Panc1 (cell line): Measurements from ENCODE around the gene CDH13. TPM values are rescaled to one million over a fixed set of nuclear protein-coding genes. Genes with fewer than 3 reads are reported as not detected.

Experiments
- ATAC-seq: fragments of 200-7000 bp; cut with Tn5 transposase; 2 replicates; pipeline ENCODE4 v1.9.1; 2020; ENCODE audit warnings: mild to moderate bottlenecking, moderate library complexity
- BruUV-seq: library from RNA; stranded (reverse); fragments of 400-500 nt; replicated peaks from 2 replicates; lab custom pipeline; 2021; lab: Mats Ljungman, UMichigan
- CTCF ChIA-PET: fragments of 300-600 bp; sonication (Branson Sonifier 250); formaldehyde crosslinking; loops from one replicate; lab custom pipeline; 2022; ENCODE audit warnings: antibody characterized with exemption; lab: Charles Lee
- POLR2A ChIA-PET: fragments of 300-600 bp; sonication (Branson Sonifier 250); formaldehyde crosslinking; loops from one replicate; lab custom pipeline; 2022; ENCODE audit warnings: antibody characterized with exemption; lab: Charles Lee
- DNase-seq: peaks from one replicate; pipeline ENCODE4 v3.0.0-alpha.2; 2010; ENCODE audit warnings: low read depth, low spot score
- H3K27ac ChIP-seq: 2 replicates; pipeline ENCODE4 v1.5.1; 2011; ENCODE audit warnings: mild to moderate bottlenecking, low read length, inconsistent platforms
- H3K27me3 ChIP-seq: fragments of 200-500 bp; sonication (Bioruptor generic); 2 replicates; pipeline ENCODE4 v1.6.0; 2014; ENCODE audit warnings: low read length, inconsistent platforms; ENCODE audit not compliant: control insufficient read depth, insufficient read depth
- H3K36me3 ChIP-seq: fragments of 200-500 bp; sonication (Bioruptor generic); 2 replicates; pipeline ENCODE4 v1.5.1; 2014; ENCODE audit warnings: inconsistent platforms, mild to moderate bottlenecking, low read length, moderate library complexity; ENCODE audit not compliant: control insufficient read depth, insufficient read depth
- H3K4me1 ChIP-seq: 2 replicates; pipeline ENCODE4 v1.5.1; 2011; ENCODE audit warnings: inconsistent platforms, mild to moderate bottlenecking, low read length, moderate library complexity; ENCODE audit not compliant: control insufficient read depth, insufficient read depth
- H3K4me3 ChIP-seq, 2 experiments: 2 replicates each; pipeline ENCODE4 v1.5.1; 2011 to 2012; ENCODE audit warnings: low read depth in 2 of 2, low read length in 2 of 2, mild to moderate bottlenecking in 2 of 2, inconsistent platforms in 1 of 2, moderate library complexity in 1 of 2
- H3K9me3 ChIP-seq: fragments of 200-500 bp; sonication (Bioruptor generic); 2 replicates; pipeline ENCODE4 v1.5.1; 2014; ENCODE audit warnings: low read depth, mild to moderate bottlenecking, inconsistent platforms, low read length, moderate library complexity; ENCODE audit not compliant: control insufficient read depth, insufficient read depth
- CTCF ChIP-seq: fragments of 450-650 bp; IDR thresholded peaks from 2 replicates; pipeline ENCODE4 v1.5.1; 2017; ENCODE audit warnings: mild to moderate bottlenecking
- POLR2AphosphoS5 ChIP-seq: IDR thresholded peaks from 2 replicates; pipeline ENCODE4 v1.6.1; 2012; ENCODE audit warnings: mild to moderate bottlenecking, low read depth, low read length, moderate library complexity
- REST ChIP-seq, 2 experiments: IDR thresholded peaks; 2 replicates each; pipeline ENCODE4 v1.6.1; 2011 to 2012; ENCODE audit warnings: low read depth in 2 of 2, control low read depth in 1 of 2, low read length in 1 of 2, mild to moderate bottlenecking in 1 of 2, moderate library complexity in 1 of 2; ENCODE audit not compliant: insufficient read depth in 1 of 2
- SIN3A ChIP-seq: IDR thresholded peaks from 2 replicates; pipeline ENCODE4 v1.6.1; 2012; ENCODE audit warnings: low read depth, mild to moderate bottlenecking, low read length, moderate library complexity, borderline replicate concordance; ENCODE audit not compliant: insufficient read depth
- TCF7L2 ChIP-seq: IDR thresholded peaks from 2 replicates; pipeline ENCODE4 v1.6.1; 2011; ENCODE audit warnings: mild to moderate bottlenecking, low read depth, low read length, inconsistent platforms
- in situ Hi-C: cut with HindIII; loops from 2 replicates; pipeline ENCODE4 v1.10.0; 2016; ENCODE audit warnings: low sequenced_read_pairs, low pct_unique_long_range_greater_than_20kb
- intact Hi-C: fragments of 100-400 bp; cut with micrococcal nuclease; formaldehyde crosslinking; loops from one replicate; pipeline ENCODE4 v1.10.0; 2022; ENCODE audit not compliant: unreplicated experiment
- total RNA-seq: library from RNA; stranded (reverse); gene quantifications from one replicate; pipeline ENCODE4 v1.2.1, GENCODE V29; 2021; ENCODE audit not compliant: unreplicated experiment

Gene CDH13
- total RNA-seq, 1 experiment from 2014 or later, result not detected

GRCh38 chr16:82758406-82758805 is 131.6 kb downstream of the CDH13 start:
- POLR2A ChIA-PET, result no interaction called here
- BruUV-seq, result no TSS peak
- intact Hi-C loops, result no loop called here
- H3K36me3 ChIP-seq, result no peaks in the 10 kb centered on the region
- TF ChIP-seq TCF7L2 (no peak), SIN3A (no peak), CTCF (no peak)
- no peak overlapping the region for H3K4me3 ChIP-seq
- no peaks in the 10 kb centered on the region for H3K27me3 ChIP-seq
- H3K9me3 ChIP-seq, result no peaks in the 10 kb centered on the region
- in situ Hi-C loops, result no loop called here
- H3K27ac ChIP-seq, result no peak overlapping the region
- CTCF ChIA-PET, result no interaction called here
- no peaks in the 10 kb centered on the region for H3K4me1 ChIP-seq
- DNase-seq, result no peak
- ATAC-seq, result no peak

GRCh38 chr16:82758904-82759303 is 132.1 kb downstream of the CDH13 start:
- BruUV-seq, result no TSS peak
- in situ Hi-C loops, result no loop called here
- H3K27ac ChIP-seq, result no peak overlapping the region
- H3K4me1 ChIP-seq, result no peaks in the 10 kb centered on the region
- H3K27me3 ChIP-seq, result no peaks in the 10 kb centered on the region
- intact Hi-C loops, result no loop called here
- H3K4me3 ChIP-seq, result no peak overlapping the region
- ChIA-PET POLR2A (no interaction called here), CTCF (no interaction called here)
- DNase-seq (no peak), ATAC-seq (no peak)
- no peaks in the 10 kb centered on the region for H3K9me3 ChIP-seq
- TF ChIP-seq POLR2AphosphoS5, result no peak
- TF ChIP-seq CTCF, result no peak
- TF ChIP-seq TCF7L2, result no peak
- no peak for TF ChIP-seq SIN3A
- no peak for TF ChIP-seq REST (IDR thresholded peaks at IDR 0.05; ENCODE audit: insufficient read depth in 1 of 2, low read depth in 2 of 2, low read length in 1 of 2)
- H3K36me3 ChIP-seq, result no peaks in the 10 kb centered on the region

- ATAC-seq, result no peak
- ChIA-PET POLR2A (no interaction called here), CTCF (no interaction called here)
- no peaks in the 10 kb centered on the region for H3K27me3 ChIP-seq
- TF ChIP-seq REST (IDR thresholded peaks at IDR 0.05; ENCODE audit: insufficient read depth in 1 of 2, low read depth in 2 of 2, low read length in 1 of 2) (no peak), POLR2AphosphoS5 (no peak), TCF7L2 (no peak), CTCF (no peak), SIN3A (no peak)
- H3K4me3 ChIP-seq, result no peak overlapping the region
- H3K9me3 ChIP-seq, result no peaks in the 10 kb centered on the region
- no peaks in the 10 kb centered on the region for H3K36me3 ChIP-seq
- BruUV-seq, result no TSS peak
- H3K27ac ChIP-seq, result no peak overlapping the region
- no peak for DNase-seq
- in situ Hi-C loops (no loop called here), intact Hi-C loops (no loop called here)
- no peaks in the 10 kb centered on the region for H3K4me1 ChIP-seq
Measured at GRCh38 chr16:82761236-82761635, 134.5 kb downstream of the CDH13 start.
